GM12873 (cell line): ENCODE results near the gene AADAC.

Experiments
- TF ChIP-seq, protein P1 (sequence below): IDR thresholded peaks from 2 replicates; pipeline ENCODE4 v1.5.1; 2012; ENCODE audit warnings: low read depth, mild to moderate bottlenecking, moderate library complexity, low read length, control low read depth; ENCODE audit not compliant: insufficient read depth; ENCODE audit errors: missing control alignments

AADAC gene

DNA sequence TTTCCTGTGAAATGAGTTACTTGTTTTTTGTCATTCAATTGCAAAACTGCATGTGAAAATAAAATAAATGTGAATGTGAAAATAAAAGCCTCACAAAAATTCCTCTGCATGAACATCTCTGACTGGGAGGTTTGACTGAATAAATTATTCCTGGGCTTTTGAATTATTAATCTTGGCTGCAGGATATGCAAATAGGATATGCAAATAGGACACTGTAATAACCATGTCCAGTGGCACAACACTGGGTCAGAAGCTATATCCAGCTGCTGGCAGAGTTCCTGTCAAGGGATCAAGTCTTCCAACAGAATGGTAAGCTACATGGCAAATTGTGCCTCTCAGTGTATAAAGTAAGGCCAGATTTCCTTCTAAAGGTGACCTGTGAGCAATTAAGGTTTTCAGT lies 59.5 kb downstream of the AADAC start, which contains the start of gene SUCNR1:
SUCNR1 (plus strand) TSS at position 246 of the 400 bp plus-strand sequence. CDS start 6,250 bp downstream, outside the sequence.
- TF ChIP-seq, protein P1, sequence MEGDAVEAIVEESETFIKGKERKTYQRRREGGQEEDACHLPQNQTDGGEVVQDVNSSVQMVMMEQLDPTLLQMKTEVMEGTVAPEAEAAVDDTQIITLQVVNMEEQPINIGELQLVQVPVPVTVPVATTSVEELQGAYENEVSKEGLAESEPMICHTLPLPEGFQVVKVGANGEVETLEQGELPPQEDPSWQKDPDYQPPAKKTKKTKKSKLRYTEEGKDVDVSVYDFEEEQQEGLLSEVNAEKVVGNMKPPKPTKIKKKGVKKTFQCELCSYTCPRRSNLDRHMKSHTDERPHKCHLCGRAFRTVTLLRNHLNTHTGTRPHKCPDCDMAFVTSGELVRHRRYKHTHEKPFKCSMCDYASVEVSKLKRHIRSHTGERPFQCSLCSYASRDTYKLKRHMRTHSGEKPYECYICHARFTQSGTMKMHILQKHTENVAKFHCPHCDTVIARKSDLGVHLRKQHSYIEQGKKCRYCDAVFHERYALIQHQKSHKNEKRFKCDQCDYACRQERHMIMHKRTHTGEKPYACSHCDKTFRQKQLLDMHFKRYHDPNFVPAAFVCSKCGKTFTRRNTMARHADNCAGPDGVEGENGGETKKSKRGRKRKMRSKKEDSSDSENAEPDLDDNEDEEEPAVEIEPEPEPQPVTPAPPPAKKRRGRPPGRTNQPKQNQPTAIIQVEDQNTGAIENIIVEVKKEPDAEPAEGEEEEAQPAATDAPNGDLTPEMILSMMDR, result no peak

DNA sequence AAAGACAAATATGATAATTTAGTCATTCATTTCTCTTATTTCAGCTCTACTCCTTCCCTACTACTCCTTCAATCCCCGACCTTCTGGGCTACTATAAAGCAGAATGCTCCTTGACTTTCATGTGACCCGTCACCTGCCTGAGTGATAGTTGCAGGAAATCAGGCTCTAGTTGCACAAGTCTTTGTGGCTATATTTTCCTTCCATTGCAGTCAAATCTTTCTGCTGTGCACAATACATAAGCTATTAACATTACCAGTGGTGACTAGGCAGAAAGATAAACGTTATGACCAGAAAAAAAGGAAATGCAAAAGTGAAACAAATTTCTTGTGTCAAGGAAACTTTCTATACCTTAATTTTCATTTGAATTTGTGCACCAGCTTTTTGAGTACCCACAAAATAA lies 61.8 kb downstream of the AADAC start:
- TF ChIP-seq, protein P1, result no peak

GRCh38 chr3:151877269-151877668 lies 63.4 kb downstream of the AADAC start:
- TF ChIP-seq, protein P1, result no peak
